HepG2 (cell line): ENCODE measurements around the gene DPM1. TPM values are rescaled to one million over a fixed set of nuclear protein-coding genes. Genes with fewer than 3 reads are reported as not detected.
A peak's percentile ranks its signal among the peaks of the same experiment; 100 is the strongest.

ENCODE experiments used
- ATAC-seq: fragments of 200-7000 bp; cut with Tn5 transposase; 3 replicates; pipeline ENCODE4 v1.9.1; 2020; ENCODE audit warnings: mild to moderate bottlenecking, moderate library complexity
- BruUV-seq: library from RNA; stranded (reverse); fragments of 400-500 nt; replicated peaks from 2 replicates; lab custom pipeline; 2021; lab: Mats Ljungman, UMichigan
- CTCF ChIA-PET: fragments of 300-600 bp; formaldehyde crosslinking; extraction: SDS; loops from one replicate; lab custom pipeline; 2021; ENCODE audit warnings: low total read pairs, inconsistent platforms, low intra/inter-chr PET ratio; lab: Yijun Ruan, JAX
- POLR2A ChIA-PET: fragments of 350-600 bp; sonication (Branson Sonifier 250); formaldehyde crosslinking; loops from one replicate; lab custom pipeline; 2020; ENCODE audit warnings: antibody characterized with exemption, inconsistent platforms; lab: Yijun Ruan, JAX
- DNase-seq: peaks from one replicate; pipeline ENCODE4 v3.0.0-alpha.2; 2015; ENCODE audit warnings: low spot score
- FAIRE-seq: peaks from 3 replicates; lab custom pipeline; 2011; peaks lifted over from hg19 to GRCh38; lab: Jason Lieb, UNC
- H2AFZ ChIP-seq: one replicate; pipeline ENCODE4 v1.6.1; 2011; ENCODE audit warnings: low read length, inconsistent platforms
- H3K27ac ChIP-seq: fragments of 300-600 bp; 3 replicates; pipeline ENCODE4 v1.8.0; 2011; ENCODE audit warnings: mixed run types, mild to moderate bottlenecking, mixed read lengths, low read length, inconsistent platforms; ENCODE audit not compliant: insufficient read depth; ENCODE audit errors: extremely low read length
- H3K27me3 ChIP-seq, 2 experiments: fragments of 200-600 bp in 1 of 2; 2 replicates in 1 of 2; 3 replicates in 1 of 2; pipeline versions ENCODE4 v1.6.0 to v1.8.0; 2011; ENCODE audit warnings: low read length in 2 of 2, mild to moderate bottlenecking in 2 of 2, moderate library complexity in 2 of 2, inconsistent platforms in 1 of 2; ENCODE audit not compliant: insufficient read depth in 2 of 2, control insufficient read depth in 1 of 2
- H3K36me3 ChIP-seq, 2 experiments: fragments of 200-600 bp in 1 of 2; replicated peaks in 1 of 2; 2 replicates in 1 of 2; 3 replicates in 1 of 2; pipeline versions ENCODE4 v1.5.1 to v1.8.0; 2011; ENCODE audit warnings: low read length in 2 of 2, inconsistent platforms in 1 of 2; ENCODE audit not compliant: insufficient read depth in 2 of 2, control insufficient read depth in 1 of 2
- H3K4me1 ChIP-seq: 2 replicates; pipeline ENCODE4 v1.5.1; 2012; ENCODE audit warnings: low read length, inconsistent platforms; ENCODE audit not compliant: insufficient read depth
- H3K4me2 ChIP-seq: 2 replicates; pipeline ENCODE4 v1.6.0; 2011; ENCODE audit warnings: low read depth, low read length, inconsistent platforms
- H3K4me3 ChIP-seq, 3 experiments: fragments of 200-600 bp in 1 of 3; sonication (generic), shearing (Covaris generic) in 1 of 3; replicated peaks in 1 of 3; 2 replicates each; pipeline ENCODE4 v1.5.1; 2011 to 2016; ENCODE audit warnings: low read length in 3 of 3, inconsistent platforms in 2 of 3, low read depth in 2 of 3, mild to moderate bottlenecking in 2 of 3, control low read depth in 1 of 3, mixed read lengths in 1 of 3; ENCODE audit not compliant: insufficient read depth in 1 of 3
- H3K79me2 ChIP-seq: one replicate; pipeline ENCODE4 v1.6.1; 2011; ENCODE audit warnings: low read length, inconsistent platforms; ENCODE audit not compliant: insufficient read depth
- H3K9ac ChIP-seq: 2 replicates; pipeline ENCODE4 v1.6.0; 2011; ENCODE audit warnings: mild to moderate bottlenecking, low read depth, low read length, inconsistent platforms; ENCODE audit not compliant: insufficient read depth
- H3K9me3 ChIP-seq: 2 replicates; pipeline ENCODE4 v1.5.1; 2012; ENCODE audit warnings: mild to moderate bottlenecking, low read length
- H4K20me1 ChIP-seq: 2 replicates; pipeline ENCODE4 v1.6.0; 2011; ENCODE audit warnings: inconsistent platforms, mild to moderate bottlenecking, low read length, moderate library complexity; ENCODE audit not compliant: insufficient read depth
- AGO1 ChIP-seq: fragments of 200-400 bp; formaldehyde crosslinking; IDR thresholded peaks from 2 replicates; pipeline ENCODE4 v1.6.1; 2017; ENCODE audit warnings: mild to moderate bottlenecking, low read depth, low read length, moderate library complexity; ENCODE audit not compliant: poor library complexity, severe bottlenecking
- ARNT ChIP-seq: fragments of 450-650 bp; IDR thresholded peaks from 2 replicates; pipeline ENCODE4 v1.6.1; 2017
- CC2D1A ChIP-seq: sonication (generic); formaldehyde crosslinking; IDR thresholded peaks from 2 replicates; pipeline ENCODE4 v1.8.1; 2023; ENCODE audit warnings: mild to moderate bottlenecking, missing genetic modification reagents
- CREM ChIP-seq, 2 experiments: sonication (generic) in 1 of 2; formaldehyde crosslinking in 1 of 2; IDR thresholded peaks; 2 replicates each; pipeline versions ENCODE4 v1.4.0 to v1.6.1; 2016 to 2020; ENCODE audit warnings: antibody characterized with exemption in 1 of 2, mild to moderate bottlenecking in 1 of 2, missing genetic modification reagents in 1 of 2
- POLR2G ChIP-seq: fragments of 200-400 bp; formaldehyde crosslinking; IDR thresholded peaks from 2 replicates; pipeline ENCODE4 v1.6.1; 2018; ENCODE audit warnings: mild to moderate bottlenecking, low read depth, low read length, moderate library complexity
- SNAPC2 ChIP-seq: sonication (generic); formaldehyde crosslinking; IDR thresholded peaks from 2 replicates; pipeline ENCODE4 v1.8.1; 2022; ENCODE audit warnings: mild to moderate bottlenecking, missing genetic modification reagents
- TCF12 ChIP-seq, 2 experiments: fragments of 450-650 bp in 1 of 2; sonication (generic) in 1 of 2; formaldehyde crosslinking in 1 of 2; IDR thresholded peaks; 2 replicates each; pipeline versions ENCODE4 v1.6.1 to v1.8.0; 2017 to 2022; ENCODE audit warnings: antibody characterized with exemption in 1 of 2, mild to moderate bottlenecking in 1 of 2, missing genetic modification reagents in 1 of 2, moderate library complexity in 1 of 2
- ZNF180 ChIP-seq: sonication (generic); formaldehyde crosslinking; IDR thresholded peaks from 2 replicates; pipeline ENCODE4 v1.4.0; 2020; ENCODE audit warnings: low read depth, missing genetic modification reagents, borderline replicate concordance
- ZNF367 ChIP-seq: sonication (generic); formaldehyde crosslinking; IDR thresholded peaks from 2 replicates; pipeline ENCODE4 v1.4.0; 2020; ENCODE audit warnings: missing genetic modification reagents, borderline replicate concordance
- ZNF484 ChIP-seq: sonication (generic); formaldehyde crosslinking; IDR thresholded peaks from 2 replicates; pipeline ENCODE4 v1.5.1; 2020; ENCODE audit warnings: mild to moderate bottlenecking, low read depth, missing genetic modification reagents, borderline replicate concordance
- ZNF781 ChIP-seq: sonication (generic); formaldehyde crosslinking; IDR thresholded peaks from 2 replicates; pipeline ENCODE4 v1.5.1; 2020; ENCODE audit warnings: borderline replicate concordance, mild to moderate bottlenecking, missing genetic modification reagents; ENCODE audit errors: not compliant biosample characterization
- ZSCAN30 ChIP-seq: sonication (generic); formaldehyde crosslinking; IDR thresholded peaks from 2 replicates; pipeline ENCODE4 v1.5.0; 2020; ENCODE audit warnings: mild to moderate bottlenecking, missing genetic modification reagents
- WGBS: methylation state at CpG from one replicate; pipeline ENCODE4 v1.1.6; 2017; ENCODE audit warnings: low lambda C conversion rate; 5-methylcytosine and 5-hydroxymethylcytosine counted together
- in situ Hi-C: cut with HindIII; loops from 2 replicates; pipeline ENCODE4 v1.10.0; 2017; ENCODE audit warnings: low pct_unique_long_range_greater_than_20kb; ENCODE audit not compliant: extremely low pct_ligation_motif_present
- intact Hi-C: fragments of 100-400 bp; cut with micrococcal nuclease; formaldehyde crosslinking; loops from one replicate; pipeline ENCODE4 v1.10.0; 2022; ENCODE audit not compliant: unreplicated experiment
- polyA plus RNA-seq, 8 experiments: library from polyadenylated mRNA; depleted of rRNA in 3 of 8; stranded (reverse) in 7 of 8; unstranded in 1 of 8; fragments of >200 nt; fragmentation: Illumina TruSeq in 4 of 8; extraction: Trizol in 4 of 8; gene quantifications; 2 replicates each; pipeline versions ENCODE4 v1.2.1 to v1.2.3, GENCODE V29; 2011 to 2016; ENCODE audit warnings: low read depth in 4 of 8, missing spikeins in 1 of 8, mixed read lengths in 1 of 8; ENCODE audit not compliant: insufficient read depth in 1 of 8
- total RNA-seq, 5 experiments: library from RNA; depleted of rRNA; stranded (reverse); fragments of >200 nt; fragmentation: Illumina TruSeq; extraction: Trizol; gene quantifications; 2 replicates each; pipeline ENCODE4 v1.2.3, GENCODE V29; 2016; ENCODE audit warnings: low read depth in 1 of 5
- TF ChIP-seq, protein P1 (sequence below): sonication (generic); formaldehyde crosslinking; IDR thresholded peaks from 2 replicates; pipeline ENCODE4 v1.4.0; 2020; ENCODE audit warnings: missing genetic modification reagents

The DPM1 gene
- total and polyA plus RNA-seq, 2 of the 13 experiments (the other 11 are each of a cell fraction or from before 2014, with no cell fraction given): 83.2 to 161 TPM

DNA sequence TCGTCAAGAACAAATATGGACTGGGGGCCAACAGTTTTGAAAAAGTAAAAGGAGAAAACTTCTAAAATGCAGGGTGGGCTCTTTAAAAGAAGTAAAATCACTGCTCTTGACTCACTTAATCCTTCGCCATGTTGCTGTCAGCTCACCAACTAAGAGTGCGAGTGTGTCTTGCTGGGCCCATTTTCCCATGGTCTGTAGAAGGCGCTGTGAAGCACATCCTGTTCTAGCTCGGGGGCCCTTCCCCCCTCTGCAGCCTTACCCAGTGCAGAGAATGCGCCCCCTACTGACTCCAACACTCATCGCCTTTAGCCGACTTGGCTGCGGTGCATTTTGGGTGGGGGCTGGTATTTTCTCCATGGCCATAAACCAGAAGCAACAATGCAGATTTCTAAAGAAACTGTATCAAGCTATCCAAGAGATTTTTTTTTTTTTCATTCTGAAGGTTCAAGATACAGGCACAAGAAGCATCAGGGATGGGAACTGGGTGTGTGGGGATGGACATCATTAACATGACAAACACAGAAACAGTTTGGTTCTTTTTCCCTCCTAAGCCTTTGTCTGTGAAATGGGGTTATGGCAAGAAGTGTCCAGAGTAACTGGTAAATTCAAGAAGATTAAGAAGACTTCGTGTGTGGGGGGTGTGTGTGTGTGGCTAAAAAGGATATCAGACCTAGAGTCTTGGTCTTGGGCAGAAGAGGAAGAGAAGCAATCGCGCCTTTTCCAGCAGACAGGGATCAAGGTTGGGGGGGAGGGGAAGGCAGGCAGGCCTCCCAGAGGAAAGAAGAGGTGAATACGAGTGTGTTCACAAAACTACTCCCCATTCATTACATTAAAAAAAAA, 28.8 kb downstream of the DPM1 start (continued):
- TF ChIP-seq, protein P1, sequence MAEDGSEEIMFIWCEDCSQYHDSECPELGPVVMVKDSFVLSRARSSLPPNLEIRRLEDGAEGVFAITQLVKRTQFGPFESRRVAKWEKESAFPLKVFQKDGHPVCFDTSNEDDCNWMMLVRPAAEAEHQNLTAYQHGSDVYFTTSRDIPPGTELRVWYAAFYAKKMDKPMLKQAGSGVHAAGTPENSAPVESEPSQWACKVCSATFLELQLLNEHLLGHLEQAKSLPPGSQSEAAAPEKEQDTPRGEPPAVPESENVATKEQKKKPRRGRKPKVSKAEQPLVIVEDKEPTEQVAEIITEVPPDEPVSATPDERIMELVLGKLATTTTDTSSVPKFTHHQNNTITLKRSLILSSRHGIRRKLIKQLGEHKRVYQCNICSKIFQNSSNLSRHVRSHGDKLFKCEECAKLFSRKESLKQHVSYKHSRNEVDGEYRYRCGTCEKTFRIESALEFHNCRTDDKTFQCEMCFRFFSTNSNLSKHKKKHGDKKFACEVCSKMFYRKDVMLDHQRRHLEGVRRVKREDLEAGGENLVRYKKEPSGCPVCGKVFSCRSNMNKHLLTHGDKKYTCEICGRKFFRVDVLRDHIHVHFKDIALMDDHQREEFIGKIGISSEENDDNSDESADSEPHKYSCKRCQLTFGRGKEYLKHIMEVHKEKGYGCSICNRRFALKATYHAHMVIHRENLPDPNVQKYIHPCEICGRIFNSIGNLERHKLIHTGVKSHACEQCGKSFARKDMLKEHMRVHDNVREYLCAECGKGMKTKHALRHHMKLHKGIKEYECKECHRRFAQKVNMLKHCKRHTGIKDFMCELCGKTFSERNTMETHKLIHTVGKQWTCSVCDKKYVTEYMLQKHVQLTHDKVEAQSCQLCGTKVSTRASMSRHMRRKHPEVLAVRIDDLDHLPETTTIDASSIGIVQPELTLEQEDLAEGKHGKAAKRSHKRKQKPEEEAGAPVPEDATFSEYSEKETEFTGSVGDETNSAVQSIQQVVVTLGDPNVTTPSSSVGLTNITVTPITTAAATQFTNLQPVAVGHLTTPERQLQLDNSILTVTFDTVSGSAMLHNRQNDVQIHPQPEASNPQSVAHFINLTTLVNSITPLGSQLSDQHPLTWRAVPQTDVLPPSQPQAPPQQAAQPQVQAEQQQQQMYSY (CRISPR knock-in tag): no peak
- no peak for TF ChIP-seq ZNF180 (CRISPR knock-in tag)
- no peak for TF ChIP-seq AGO1

DNA sequence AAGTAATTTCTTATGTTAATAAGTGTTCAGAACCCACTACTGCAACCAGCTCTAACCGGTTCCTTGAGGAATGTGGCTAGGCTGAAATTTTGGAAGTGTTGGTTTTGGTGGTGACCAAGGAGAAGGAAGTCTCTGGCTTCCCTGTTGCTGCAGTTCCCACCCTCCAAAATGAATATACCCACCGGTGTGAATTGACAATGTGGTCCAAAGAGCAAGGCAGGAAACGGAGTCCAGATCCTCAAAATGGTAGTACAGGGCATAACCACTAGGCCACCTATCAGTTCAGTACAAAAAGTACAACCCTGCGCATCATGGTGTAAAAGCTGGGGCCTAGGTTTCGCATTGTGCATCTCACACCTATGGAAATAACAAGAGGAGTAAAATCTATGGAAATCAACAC, 29.9 kb downstream of the DPM1 start:
- no peak overlapping the region for H3K27ac ChIP-seq
- H2AFZ ChIP-seq: no peak overlapping the region
- TF ChIP-seq ZNF484 (CRISPR knock-in tag) (no peak), CREM (IDR thresholded peaks at IDR 0.05) (no peak), CREM (CRISPR knock-in tag; IDR thresholded peaks at IDR 0.05) (no peak), ARNT (no peak), SNAPC2 (CRISPR knock-in tag) (no peak), ZNF367 (CRISPR knock-in tag) (0 out of 2 replicates have a peak, but pooled peaks have one; percentile 15), ZSCAN30 (CRISPR knock-in tag) (no peak), POLR2G (peak; percentile 18; the same call in 1 of the 2 replicates), ZNF781 (CRISPR knock-in tag) (no peak), TCF12 (IDR thresholded peaks at IDR 0.05) (no peak), TCF12 (CRISPR knock-in tag; IDR thresholded peaks at IDR 0.05) (no peak), CC2D1A (CRISPR knock-in tag) (0 out of 2 replicates have a peak, but pooled peaks have one; percentile 11)
- peaks cover 14 to 45% of the 10 kb centered on the region in 2 experiments for H3K36me3 ChIP-seq
- ATAC-seq (no peak), DNase-seq (no peak), FAIRE-seq (no peak)
- no peaks in the 10 kb centered on the region for H3K27me3 ChIP-seq
- H3K79me2 ChIP-seq: peaks cover 69% of the 10 kb centered on the region
- BruUV-seq: no TSS peak
- ChIA-PET CTCF (interaction anchor here (2.1 to 4.7 kb wide), 3 partner anchors 110 to 138 kb away, joined by 15 to 62 read pairs (median 32); partner anchors contain the start of gene BCAS4), POLR2A (interaction anchor here (1.2 to 4.3 kb wide), 5 partner anchors 30 to 139 kb away, joined by 3 to 87 read pairs (median 26); partner anchors contain the start of genes BCAS4, DPM1 and MOCS3)
- H3K4me3 ChIP-seq: peak overlapping the region in 2 of 3 experiments; percentile 44 to 96; a peak in 1 of 6 replicates
- H3K9me3 ChIP-seq: no peaks in the 10 kb centered on the region
- no peak overlapping the region for H3K9ac ChIP-seq
- H4K20me1 ChIP-seq: peaks cover 52% of the 10 kb centered on the region
- H3K4me2 ChIP-seq: peak overlapping the region; percentile 85
- H3K4me1 ChIP-seq: peaks cover 40% of the 10 kb centered on the region
- 92% methylated on average over 5 of the region's 5 CpGs for WGBS
- in situ Hi-C loops (no loop called here), intact Hi-C loops (loop anchor here (2.0 to 5.0 kb wide), 2 partner anchors 28 to 71 kb away; no protein-coding TSS in a partner anchor)
